ENCODE data around the gene TBCK.

DNA sequence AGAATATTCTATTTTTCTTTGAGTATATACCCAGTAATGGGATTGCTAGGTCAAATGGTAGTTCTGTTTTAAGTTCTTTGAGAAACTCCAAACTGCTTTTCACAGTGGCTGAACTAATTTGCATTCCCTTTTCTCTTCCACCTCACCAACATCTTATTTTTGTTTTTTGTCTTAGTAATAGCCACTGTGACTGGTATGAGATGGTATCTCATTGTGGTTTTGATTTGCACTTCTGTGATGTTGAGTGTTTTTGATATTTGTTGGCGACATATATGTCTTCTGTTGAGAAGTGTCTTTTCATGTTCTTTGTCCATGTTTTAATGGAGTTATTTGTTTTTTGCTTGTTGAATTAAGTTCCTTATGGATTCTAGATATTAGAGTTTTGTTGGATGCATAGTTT, 24.8 kb upstream of the TBCK start:
- TF ChIP-seq, protein P1, sequence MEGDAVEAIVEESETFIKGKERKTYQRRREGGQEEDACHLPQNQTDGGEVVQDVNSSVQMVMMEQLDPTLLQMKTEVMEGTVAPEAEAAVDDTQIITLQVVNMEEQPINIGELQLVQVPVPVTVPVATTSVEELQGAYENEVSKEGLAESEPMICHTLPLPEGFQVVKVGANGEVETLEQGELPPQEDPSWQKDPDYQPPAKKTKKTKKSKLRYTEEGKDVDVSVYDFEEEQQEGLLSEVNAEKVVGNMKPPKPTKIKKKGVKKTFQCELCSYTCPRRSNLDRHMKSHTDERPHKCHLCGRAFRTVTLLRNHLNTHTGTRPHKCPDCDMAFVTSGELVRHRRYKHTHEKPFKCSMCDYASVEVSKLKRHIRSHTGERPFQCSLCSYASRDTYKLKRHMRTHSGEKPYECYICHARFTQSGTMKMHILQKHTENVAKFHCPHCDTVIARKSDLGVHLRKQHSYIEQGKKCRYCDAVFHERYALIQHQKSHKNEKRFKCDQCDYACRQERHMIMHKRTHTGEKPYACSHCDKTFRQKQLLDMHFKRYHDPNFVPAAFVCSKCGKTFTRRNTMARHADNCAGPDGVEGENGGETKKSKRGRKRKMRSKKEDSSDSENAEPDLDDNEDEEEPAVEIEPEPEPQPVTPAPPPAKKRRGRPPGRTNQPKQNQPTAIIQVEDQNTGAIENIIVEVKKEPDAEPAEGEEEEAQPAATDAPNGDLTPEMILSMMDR (IDR thresholded peaks at IDR 0.05): no peak
- no peak for TF ChIP-seq POLR2A (IDR thresholded peaks at IDR 0.05)
